ENCODE results near the gene CT45A10. TPM values are rescaled to one million over a fixed set of nuclear protein-coding genes. Genes with fewer than 3 reads are reported as not detected.
A peak's percentile ranks its signal among the peaks of the same experiment; 100 is the strongest.
"Not testable (repeated sequence)": the region's sequence is repeated elsewhere in the genome, so short reads cannot be mapped to it uniquely, and the experiment has no call there.

Gene CT45A10
- total RNA-seq, result not detected

GRCh38 chrX:135893294-135893817 is at the start of gene CT45A10, which contains the start of gene SAGE1:
CT45A10 (minus strand) TSS chrX:135893444; CDS start chrX:135885344, 8,100 bp downstream.
SAGE1 (plus strand) TSS chrX:135893716; CDS start chrX:135896243, 2,527 bp downstream.
- ATAC-seq (ENCODE audit: low FRiP score in 2 of 2) (no peak), DNase-seq (no peak)
- no peak within 1 kb of the TSS for H3K4me3 ChIP-seq
- H3K27ac ChIP-seq, result no peak within 1 kb of the TSS
- H3K9me3 ChIP-seq, result no peaks in the 10 kb centered on the region
- H3K4me1 ChIP-seq, result no peaks in the 10 kb centered on the region
- no peak for TF ChIP-seq POLR2AphosphoS5 (IDR thresholded peaks at IDR 0.05)
- no peak for TF ChIP-seq EP300 (IDR thresholded peaks at IDR 0.05)
- no peak for TF ChIP-seq CTCF (IDR thresholded peaks at IDR 0.05)
- no peak for TF ChIP-seq POLR2A (IDR thresholded peaks at IDR 0.05)
- H3K36me3 ChIP-seq, result no peaks in the 10 kb centered on the region
- 80 to 88% methylated on average over 18 to 21 of the region's 22 CpGs for WGBS, 2 donors
- H3K27me3 ChIP-seq, result no peaks in the 10 kb centered on the region

- H3K4me1 ChIP-seq, result no peaks in the 10 kb centered on the region
- H3K36me3 ChIP-seq, result no peaks in the 10 kb centered on the region
- WGBS, 2 donors, result 38 to 56% methylated on average over 15 to 19 of the region's 19 CpGs
- no peak overlapping the region for H3K27ac ChIP-seq
- no peaks in the 10 kb centered on the region for H3K27me3 ChIP-seq
- TF ChIP-seq EP300 (IDR thresholded peaks at IDR 0.05) (no peak), CTCF (IDR thresholded peaks at IDR 0.05) (peak; percentile 26 to 74 (median 53)), POLR2AphosphoS5 (IDR thresholded peaks at IDR 0.05) (no peak), POLR2A (IDR thresholded peaks at IDR 0.05) (no peak)
- no peak overlapping the region for H3K4me3 ChIP-seq
- DNase-seq (peak; percentile 19 to 49), ATAC-seq (ENCODE audit: low FRiP score in 2 of 2) (peak; percentile 63 to 75)
- no peaks in the 10 kb centered on the region for H3K9me3 ChIP-seq
These were observed 38.6 kb upstream of the CT45A10 start for GRCh38 chrX:135931644-135932487.

GRCh38 chrX:135927897-135928296 is 34.7 kb upstream of the CT45A10 start:
- Histone ChIP-seq H3K4me1 (no peaks in the 10 kb centered on the region), H3K27me3 (no peaks in the 10 kb centered on the region), H3K4me3 (no peak overlapping the region), H3K27ac (no peak overlapping the region), H3K9me3 (no peaks in the 10 kb centered on the region), H3K36me3 (no peaks in the 10 kb centered on the region)
- DNase-seq, result no peak
- 41 to 50% methylated on average over 2 of the region's 2 CpGs for WGBS, 2 donors
- TF ChIP-seq POLR2A (IDR thresholded peaks at IDR 0.05) (no peak), EP300 (IDR thresholded peaks at IDR 0.05) (no peak), POLR2AphosphoS5 (IDR thresholded peaks at IDR 0.05) (no peak), CTCF (IDR thresholded peaks at IDR 0.05) (no peak)
- ATAC-seq (ENCODE audit: low FRiP score in 2 of 2), result no peak

- 61 to 66% methylated on average over 5 of the region's 5 CpGs for WGBS, 2 donors
- Histone ChIP-seq H3K9me3 (no peaks in the 10 kb centered on the region), H3K4me1 (no peaks in the 10 kb centered on the region), H3K27me3 (no peaks in the 10 kb centered on the region), H3K27ac (no peak overlapping the region), H3K36me3 (no peaks in the 10 kb centered on the region), H3K4me3 (no peak overlapping the region)
- ATAC-seq (ENCODE audit: low FRiP score in 2 of 2) (no peak), DNase-seq (no peak)
- TF ChIP-seq POLR2AphosphoS5 (IDR thresholded peaks at IDR 0.05) (no peak), CTCF (IDR thresholded peaks at IDR 0.05) (no peak), EP300 (IDR thresholded peaks at IDR 0.05) (no peak), POLR2A (IDR thresholded peaks at IDR 0.05) (no peak)
These were observed 30.1 kb upstream of the CT45A10 start for GRCh38 chrX:135923353-135923752.

- H3K4me3 ChIP-seq; H3K27me3 ChIP-seq; ATAC-seq (ENCODE audit: low FRiP score in 2 of 2); H3K9me3 ChIP-seq; H3K4me1 ChIP-seq; H3K27ac ChIP-seq; DNase-seq; H3K36me3 ChIP-seq: not testable (repeated sequence)
- WGBS, 2 donors, result 40 to 71% methylated on average over 1 of the region's 1 CpG
These were observed 27.3 kb upstream of the CT45A10 start for GRCh38 chrX:135920516-135920915.

All from upper lobe of left lung (tissue), 6 donors.